Transverse colon (tissue), 4 donors: Measurements from ENCODE around the gene CHST11. TPM values are rescaled to one million over a fixed set of nuclear protein-coding genes. Genes with fewer than 3 reads are reported as not detected.

Source experiments
- DNase-seq: peaks from one replicate; pipeline ENCODE4 v3.0.0-alpha.2; 2019
- H3K27ac ChIP-seq, 4 donors: fragments of 200-600 bp; sonication (generic); 2 replicates each; pipeline ENCODE4 v1.5.1; 2016 to 2018; ENCODE audit warnings: inconsistent platforms in 4 of 4
- H3K27me3 ChIP-seq: fragments of 200-600 bp; sonication (generic); 2 replicates; pipeline ENCODE4 v1.5.1; 2017; ENCODE audit warnings: inconsistent platforms
- H3K36me3 ChIP-seq, 4 donors: fragments of 200-600 bp; sonication (generic); 2 replicates each; pipeline ENCODE4 v1.5.1; 2017 to 2019; ENCODE audit warnings: inconsistent platforms in 4 of 4
- H3K4me1 ChIP-seq, 4 donors: fragments of 200-600 bp; sonication (generic); 2 replicates each; pipeline ENCODE4 v1.5.1; 2017 to 2020; ENCODE audit warnings: inconsistent platforms in 4 of 4
- H3K4me3 ChIP-seq, 4 donors: fragments of 200-600 bp; sonication (generic); 1 replicate in 1 of 4; 2 replicates in 3 of 4; pipeline versions ENCODE4 v1.5.1 to v1.6.1; 2017 to 2019; ENCODE audit warnings: inconsistent platforms in 4 of 4
- H3K9me3 ChIP-seq, 2 donors: fragments of 200-600 bp; sonication (generic); 2 replicates each; pipeline ENCODE4 v1.5.1; 2017 to 2019; ENCODE audit warnings: inconsistent platforms in 2 of 2
- EP300 ChIP-seq: sonication (generic); formaldehyde crosslinking; IDR thresholded peaks from one replicate; pipeline ENCODE4 v1.6.1; 2017; ENCODE audit warnings: antibody characterized with exemption, low read depth
- POLR2A ChIP-seq: fragments of 450-650 bp; IDR thresholded peaks from one replicate; pipeline ENCODE4 v1.6.1; 2016; ENCODE audit warnings: antibody characterized with exemption, mild to moderate bottlenecking, moderate library complexity
- POLR2AphosphoS5 ChIP-seq, 3 donors: sonication (generic); formaldehyde crosslinking; IDR thresholded peaks; one replicate each; pipeline ENCODE4 v1.6.1; 2016; ENCODE audit warnings: antibody characterized with exemption in 3 of 3
- WGBS, 2 donors: methylation state at CpG; one replicate each; pipeline ENCODE4 v1.1.5; 2018; ENCODE audit warnings: low coverage in 1 of 2; 5-methylcytosine and 5-hydroxymethylcytosine counted together
- in situ Hi-C, 4 donors: fragments of 200-750 bp; cut with MboI; loops; one replicate each; pipeline versions ENCODE4 v1.15.0 to v1.15.1; 2017; ENCODE audit warnings: low sequenced_read_pairs in 3 of 4, low pct_ligation_motif_present in 1 of 4, low pct_unique_long_range_greater_than_20kb in 1 of 4
- intact Hi-C: fragments of 100-400 bp; cut with DNase I; formaldehyde crosslinking; loops from one replicate; pipeline ENCODE4 v1.15.1; 2023; ENCODE audit warnings: low total_unique reads
- total RNA-seq, 4 donors: library from RNA; depleted of rRNA; stranded (reverse); fragments of >200 nt; gene quantifications; one replicate each; pipeline ENCODE4 v1.1.0, GENCODE V29; 2016
- TF ChIP-seq, protein P1 (sequence below), 5 experiments: fragments of 200-600 bp in 3 of 5; fragments of 450-650 bp in 2 of 5; sonication (generic) in 3 of 5; IDR thresholded peaks; 1 replicate in 2 of 5; 2 replicates in 3 of 5; pipeline ENCODE4 v1.5.1; 2016 to 2017; ENCODE audit warnings: antibody characterized with exemption in 5 of 5, inconsistent platforms in 3 of 5, mild to moderate bottlenecking in 2 of 5, moderate library complexity in 1 of 5

CHST11 gene
- total RNA-seq, 4 donors from 2014 or later: 4.2 to 123 (median 31.5) TPM

DNA sequence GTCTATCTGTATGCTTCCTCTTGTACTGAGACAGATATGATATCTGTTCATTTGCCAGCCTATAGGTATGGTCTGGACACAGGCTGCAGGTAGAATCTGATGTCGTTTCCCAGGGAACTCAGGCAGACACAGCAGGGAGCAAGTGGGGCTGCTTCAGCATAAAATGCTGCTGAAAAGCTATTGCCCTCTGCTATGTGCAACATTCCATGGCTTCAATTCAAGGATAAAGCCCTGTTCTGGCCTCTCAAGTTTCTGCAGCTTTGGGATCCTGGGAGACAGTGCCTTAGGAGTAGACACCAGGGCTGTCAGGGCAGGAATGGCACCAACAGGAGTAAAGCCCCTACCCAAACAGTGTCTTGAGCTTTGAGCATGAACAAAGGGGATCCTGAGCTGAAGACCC is 327.8 kb downstream of the CHST11 start:
- Histone ChIP-seq H3K36me3 (no peaks in the 10 kb centered on the region), H3K4me1 (no peaks in the 10 kb centered on the region), H3K9me3 (no peaks in the 10 kb centered on the region), H3K27ac (no peak overlapping the region), H3K4me3 (no peak overlapping the region), H3K27me3 (no peaks in the 10 kb centered on the region)
- DNase-seq: no peak
- no peak for TF ChIP-seq EP300
- TF ChIP-seq, protein P1, sequence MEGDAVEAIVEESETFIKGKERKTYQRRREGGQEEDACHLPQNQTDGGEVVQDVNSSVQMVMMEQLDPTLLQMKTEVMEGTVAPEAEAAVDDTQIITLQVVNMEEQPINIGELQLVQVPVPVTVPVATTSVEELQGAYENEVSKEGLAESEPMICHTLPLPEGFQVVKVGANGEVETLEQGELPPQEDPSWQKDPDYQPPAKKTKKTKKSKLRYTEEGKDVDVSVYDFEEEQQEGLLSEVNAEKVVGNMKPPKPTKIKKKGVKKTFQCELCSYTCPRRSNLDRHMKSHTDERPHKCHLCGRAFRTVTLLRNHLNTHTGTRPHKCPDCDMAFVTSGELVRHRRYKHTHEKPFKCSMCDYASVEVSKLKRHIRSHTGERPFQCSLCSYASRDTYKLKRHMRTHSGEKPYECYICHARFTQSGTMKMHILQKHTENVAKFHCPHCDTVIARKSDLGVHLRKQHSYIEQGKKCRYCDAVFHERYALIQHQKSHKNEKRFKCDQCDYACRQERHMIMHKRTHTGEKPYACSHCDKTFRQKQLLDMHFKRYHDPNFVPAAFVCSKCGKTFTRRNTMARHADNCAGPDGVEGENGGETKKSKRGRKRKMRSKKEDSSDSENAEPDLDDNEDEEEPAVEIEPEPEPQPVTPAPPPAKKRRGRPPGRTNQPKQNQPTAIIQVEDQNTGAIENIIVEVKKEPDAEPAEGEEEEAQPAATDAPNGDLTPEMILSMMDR (IDR thresholded peaks at IDR 0.05): no peak
- TF ChIP-seq POLR2AphosphoS5 (IDR thresholded peaks at IDR 0.05): no peak
- no peak for TF ChIP-seq POLR2A
- WGBS, 2 donors: 69% methylated on average over 1 of the region's 1 CpG; no CpG with 5 or more reads in 1 of the 2 donors
- intact Hi-C loops (no loop called here), in situ Hi-C loops (no loop called here)

DNA sequence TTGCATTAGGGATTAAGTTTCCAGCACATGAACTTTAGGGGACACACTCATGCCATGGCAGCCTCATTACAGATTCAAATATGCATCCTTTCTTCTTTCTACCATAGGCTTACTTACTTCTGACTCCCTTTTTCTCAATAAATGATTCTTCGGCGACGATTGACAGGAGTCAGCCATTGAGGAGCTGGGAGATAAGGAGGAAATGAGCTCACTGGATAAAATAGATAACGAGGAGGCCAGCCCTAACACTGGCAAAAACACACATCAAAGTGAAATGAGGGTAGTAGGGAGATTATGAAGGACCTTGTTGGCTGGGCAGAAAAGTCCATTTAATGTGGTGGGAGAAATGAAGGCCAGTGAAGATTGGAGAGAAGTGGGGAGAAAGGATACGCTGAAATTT is 329.1 kb downstream of the CHST11 start:
- H3K27ac ChIP-seq: no peak overlapping the region
- TF ChIP-seq EP300: no peak
- TF ChIP-seq POLR2AphosphoS5 (IDR thresholded peaks at IDR 0.05): no peak
- TF ChIP-seq POLR2A: no peak
- TF ChIP-seq, protein P1 (IDR thresholded peaks at IDR 0.05): no peak
- H3K27me3 ChIP-seq: no peaks in the 10 kb centered on the region
- H3K9me3 ChIP-seq: no peaks in the 10 kb centered on the region
- in situ Hi-C loops: no loop called here
- intact Hi-C loops: no loop called here
- H3K36me3 ChIP-seq: no peaks in the 10 kb centered on the region
- DNase-seq: no peak
- H3K4me1 ChIP-seq: no peaks in the 10 kb centered on the region
- no peak overlapping the region for H3K4me3 ChIP-seq
- 84 to 92% methylated on average over 5 of the region's 5 CpGs for WGBS, 2 donors

DNA sequence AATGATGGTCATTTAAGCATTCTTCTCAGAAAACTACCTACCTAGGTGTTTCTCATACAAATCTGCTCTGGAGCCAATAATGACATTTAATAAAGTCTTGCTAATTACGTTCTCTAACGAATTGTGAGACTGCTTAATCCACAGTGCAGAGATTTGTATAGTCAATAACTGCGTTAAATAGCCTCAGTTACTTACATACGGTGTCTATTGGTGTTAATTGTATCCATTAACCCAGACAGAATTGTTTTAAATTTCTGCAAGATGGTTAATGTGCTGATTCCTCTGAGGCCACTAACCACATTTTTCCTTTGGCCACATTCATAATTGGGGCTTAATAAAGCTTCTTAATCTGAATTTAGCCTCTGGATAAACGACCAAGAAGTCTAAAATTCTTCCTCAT is 329.6 kb downstream of the CHST11 start:
- 84% methylated on average over 5 of the region's 5 CpGs for WGBS, 2 donors
- no peak for DNase-seq
- H3K36me3 ChIP-seq: no peaks in the 10 kb centered on the region
- intact Hi-C loops: no loop called here
- H3K4me3 ChIP-seq: no peak overlapping the region
- H3K4me1 ChIP-seq: no peaks in the 10 kb centered on the region
- in situ Hi-C loops: no loop called here
- no peaks in the 10 kb centered on the region for H3K9me3 ChIP-seq
- no peaks in the 10 kb centered on the region for H3K27me3 ChIP-seq
- no peak overlapping the region for H3K27ac ChIP-seq
- TF ChIP-seq, protein P1 (IDR thresholded peaks at IDR 0.05): no peak
- TF ChIP-seq POLR2AphosphoS5 (IDR thresholded peaks at IDR 0.05) (no peak), EP300 (no peak), POLR2A (no peak)

DNA sequence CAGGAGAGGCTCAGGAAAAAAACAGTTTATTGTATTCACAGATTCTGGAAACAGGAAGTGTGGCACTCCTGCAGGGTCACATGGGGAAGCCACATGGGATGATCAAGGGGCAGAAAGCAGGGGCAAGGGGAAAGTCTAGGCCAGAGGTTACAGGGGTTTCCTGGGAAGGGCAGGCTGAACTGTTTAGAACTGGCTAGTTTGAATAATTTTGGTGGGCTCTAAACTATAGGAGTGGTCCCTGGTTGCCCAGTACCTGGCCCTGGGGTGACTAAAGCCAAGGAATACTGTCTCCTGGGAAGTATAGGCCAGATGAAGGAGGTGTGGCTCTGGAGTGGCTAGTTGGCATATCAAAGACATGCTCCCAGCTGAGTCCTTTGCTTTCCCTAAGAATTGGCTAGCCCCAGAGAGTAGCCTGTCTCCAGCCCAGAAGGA is 332.1 kb downstream of the CHST11 start:
- H3K4me3 ChIP-seq: no peak overlapping the region
- no peaks in the 10 kb centered on the region for H3K27me3 ChIP-seq
- intact Hi-C loops (no loop called here), in situ Hi-C loops (no loop called here)
- no peak overlapping the region for H3K27ac ChIP-seq
- H3K36me3 ChIP-seq: no peaks in the 10 kb centered on the region
- peaks cover 0 to 11% (median 0%) of the 10 kb centered on the region in 4 donors for H3K4me1 ChIP-seq
- H3K9me3 ChIP-seq: no peaks in the 10 kb centered on the region
- TF ChIP-seq POLR2AphosphoS5 (IDR thresholded peaks at IDR 0.05) (no peak), EP300 (no peak), POLR2A (no peak)
- TF ChIP-seq, protein P1 (IDR thresholded peaks at IDR 0.05): no peak
- DNase-seq: no peak
